Measurements from ENCODE around the gene ZNF282.

ZNF282 gene

GRCh38 chr7:149181450-149181790 is 13.9 kb upstream of the ZNF282 start:
- H3K27ac ChIP-seq: no peak overlapping the region
- no peak for TF ChIP-seq CTCF (IDR thresholded peaks at IDR 0.05; ENCODE audit: low read depth, low read length, missing control alignments)
- H3K4me3 ChIP-seq (ENCODE audit: low read depth, low read length): no peak overlapping the region
- DNase-seq: no peak
- in situ Hi-C loops (cut with HindIII; ENCODE audit: low pct_ligation_motif_present, low sequenced_read_pairs): no loop called here
- peaks cover 36% of the 10 kb centered on the region for H3K36me3 ChIP-seq (replicated peaks)
- no peaks in the 10 kb centered on the region for H3K27me3 ChIP-seq (replicated peaks)

DNA sequence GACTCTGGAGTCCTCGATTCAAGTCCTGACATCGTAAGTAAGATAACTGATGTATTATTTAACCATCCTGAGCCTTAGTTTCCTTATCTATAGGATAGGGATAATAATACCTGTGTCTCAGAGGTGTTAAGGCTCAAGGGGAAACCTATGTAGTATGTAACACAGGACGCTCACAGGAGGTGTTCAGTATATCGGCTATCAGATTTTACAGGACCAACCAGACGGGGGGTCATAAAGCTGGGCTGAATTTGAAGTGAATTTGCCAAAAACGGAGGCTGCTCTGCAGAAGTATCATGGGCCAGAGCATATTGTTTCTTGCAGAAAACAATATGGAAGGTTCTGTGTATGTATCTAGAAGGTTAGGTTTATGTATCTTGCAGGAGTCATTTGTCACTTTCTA is 11.1 kb upstream of the ZNF282 start:
- in situ Hi-C loops (cut with HindIII; ENCODE audit: low pct_ligation_motif_present, low sequenced_read_pairs): no loop called here
- H3K4me3 ChIP-seq (ENCODE audit: low read depth, low read length): no peak overlapping the region
- TF ChIP-seq CTCF (IDR thresholded peaks at IDR 0.05; ENCODE audit: low read depth, low read length, missing control alignments): no peak
- peaks cover 18% of the 10 kb centered on the region for H3K36me3 ChIP-seq (replicated peaks)
- no peak for DNase-seq
- no peak overlapping the region for H3K27ac ChIP-seq
- H3K27me3 ChIP-seq (replicated peaks): no peaks in the 10 kb centered on the region

DNA sequence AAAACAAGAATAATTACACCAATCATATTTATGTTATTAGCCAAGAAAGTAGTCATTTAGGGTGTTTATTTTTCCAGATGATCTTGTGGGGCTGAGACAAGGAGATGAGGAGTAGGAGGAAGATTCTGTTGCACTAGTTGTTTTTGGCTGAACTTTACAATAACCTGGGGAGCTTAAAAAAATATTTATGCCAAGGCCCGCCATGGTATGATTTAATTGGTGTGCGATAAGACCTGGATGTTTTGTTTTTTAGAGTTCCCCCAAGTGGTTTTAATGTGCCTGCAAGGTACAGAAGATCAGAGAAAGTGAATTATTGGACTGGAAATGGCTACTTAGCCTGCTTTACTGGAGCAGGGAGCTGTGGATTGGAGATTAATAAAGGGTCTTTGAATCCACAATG is 7.1 kb upstream of the ZNF282 start:
- Histone ChIP-seq H3K4me3 (ENCODE audit: low read depth, low read length) (no peak overlapping the region), H3K27ac (no peak overlapping the region), H3K36me3 (replicated peaks) (no peaks in the 10 kb centered on the region), H3K27me3 (replicated peaks) (no peaks in the 10 kb centered on the region)
- no peak for DNase-seq
- TF ChIP-seq CTCF (IDR thresholded peaks at IDR 0.05; ENCODE audit: low read depth, low read length, missing control alignments): no peak
- in situ Hi-C loops (cut with HindIII; ENCODE audit: low pct_ligation_motif_present, low sequenced_read_pairs): no loop called here

DNA sequence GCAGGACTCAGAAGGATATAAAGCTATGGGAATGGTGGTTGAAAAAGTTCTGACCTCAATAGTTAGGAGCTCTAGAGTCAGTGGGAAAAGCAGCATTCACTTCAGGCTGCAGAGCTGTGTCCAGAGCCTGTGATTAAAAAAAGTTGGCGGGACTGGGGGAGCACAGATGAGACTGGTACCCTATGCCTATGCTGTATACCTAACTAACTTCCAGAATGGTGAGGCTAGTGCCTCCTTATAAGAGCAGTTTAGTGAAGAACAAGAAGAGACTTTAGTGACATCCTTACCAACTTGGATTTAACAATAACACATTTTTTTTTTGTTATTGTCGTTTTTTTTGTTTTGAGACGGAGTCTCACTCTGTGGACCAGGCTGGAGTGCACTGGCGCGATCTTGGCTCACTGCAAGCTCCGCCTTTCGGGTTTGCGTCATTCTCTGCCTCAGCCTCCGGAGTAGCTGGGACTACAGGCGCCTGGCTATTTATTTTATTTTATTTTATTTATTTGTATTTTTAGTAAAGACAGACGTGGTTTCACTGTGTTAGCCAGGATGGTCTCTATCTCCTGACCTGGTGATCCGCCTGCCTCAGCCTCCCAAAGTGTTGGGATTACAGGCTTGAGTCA is 6.6 kb upstream of the ZNF282 start:
- Histone ChIP-seq H3K27me3 (replicated peaks) (no peaks in the 10 kb centered on the region), H3K27ac (no peak overlapping the region), H3K4me3 (ENCODE audit: low read depth, low read length) (no peak overlapping the region), H3K36me3 (replicated peaks) (no peaks in the 10 kb centered on the region)
- TF ChIP-seq CTCF (IDR thresholded peaks at IDR 0.05; ENCODE audit: low read depth, low read length, missing control alignments): no peak
- in situ Hi-C loops (cut with HindIII; ENCODE audit: low pct_ligation_motif_present, low sequenced_read_pairs): no loop called here
- DNase-seq: no peak

- no peak for TF ChIP-seq CTCF (IDR thresholded peaks at IDR 0.05; ENCODE audit: low read depth, low read length, missing control alignments)
- in situ Hi-C loops (cut with HindIII; ENCODE audit: low pct_ligation_motif_present, low sequenced_read_pairs): no loop called here
Observed at GRCh38 chr7:149191851-149192250, 3.5 kb upstream of the ZNF282 start.

DNA sequence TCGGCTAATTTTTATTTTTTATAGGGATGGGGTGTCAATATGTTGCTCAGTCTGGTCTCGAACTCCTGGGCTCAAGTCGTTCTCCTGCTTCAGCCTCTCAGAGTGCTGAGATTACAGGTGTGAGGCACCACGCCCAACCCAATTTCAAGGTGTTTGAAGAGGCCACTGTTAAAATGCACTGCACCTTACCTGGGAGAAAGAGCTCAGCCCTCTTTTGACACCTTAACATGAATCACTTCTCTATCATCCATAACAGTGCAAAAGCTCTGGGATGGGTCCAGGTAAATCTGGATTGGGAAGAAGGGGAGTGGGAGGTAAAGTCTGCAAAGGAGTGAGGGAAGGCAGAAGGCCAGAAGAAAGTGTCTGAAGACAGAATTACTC is 557 bp upstream of the ZNF282 start:
- in situ Hi-C loops (cut with HindIII; ENCODE audit: low pct_ligation_motif_present, low sequenced_read_pairs): no loop called here
- H3K36me3 ChIP-seq (replicated peaks): peaks cover 9% of the 10 kb centered on the region
- H3K27ac ChIP-seq: no peak overlapping the region
- H3K4me3 ChIP-seq (ENCODE audit: low read depth, low read length): peak overlapping the region; percentile 83
- H3K27me3 ChIP-seq (replicated peaks): no peaks in the 10 kb centered on the region
- no peak for TF ChIP-seq CTCF (IDR thresholded peaks at IDR 0.05; ENCODE audit: low read depth, low read length, missing control alignments)
- DNase-seq: no peak

More at GRCh38 chr7:149191851-149192250, 3.5 kb upstream of the ZNF282 start:
- no peak overlapping the region for H3K4me3 ChIP-seq (ENCODE audit: low read depth, low read length)
- H3K27me3 ChIP-seq (replicated peaks): no peaks in the 10 kb centered on the region
- H3K36me3 ChIP-seq (replicated peaks): no peaks in the 10 kb centered on the region
- DNase-seq: no peak
- no peak overlapping the region for H3K27ac ChIP-seq

Data from brain microvascular endothelial cell (primary cell).